GM19324 (cell line): ENCODE results near the gene MDGA2.

Experiments
- ATAC-seq: cut with Tn5 transposase; IDR thresholded peaks from one replicate; pipeline ENCODE4 v1.9.1; 2021; ENCODE audit warnings: mild to moderate bottlenecking, moderate library complexity; ENCODE audit not compliant: unreplicated experiment, low FRiP score

MDGA2 gene

GRCh38 chr14:47509957-47510356 lies 165.4 kb downstream of the MDGA2 start:
- no peak for ATAC-seq

- ATAC-seq: no peak
These were observed 167.5 kb downstream of the MDGA2 start for GRCh38 chr14:47507861-47508260.

GRCh38 chr14:47500369-47500768 lies 175.0 kb downstream of the MDGA2 start:
- no peak for ATAC-seq

- no peak for ATAC-seq
These were observed 184.6 kb downstream of the MDGA2 start for GRCh38 chr14:47490766-47491165.

- ATAC-seq: no peak
These were observed 185.1 kb downstream of the MDGA2 start for GRCh38 chr14:47490353-47490752.

GRCh38 chr14:47485421-47485820 lies 190.0 kb downstream of the MDGA2 start:
- ATAC-seq: no peak

GRCh38 chr14:47483449-47483848 lies 192.0 kb downstream of the MDGA2 start:
- no peak for ATAC-seq

GRCh38 chr14:47471075-47471474 lies 204.3 kb downstream of the MDGA2 start:
- ATAC-seq: no peak

- no peak for ATAC-seq
These were observed 208.5 kb downstream of the MDGA2 start for GRCh38 chr14:47466916-47467315.

- ATAC-seq: no peak
These were observed 221.4 kb downstream of the MDGA2 start for GRCh38 chr14:47454025-47454424.

GRCh38 chr14:47447076-47447475 lies 228.3 kb downstream of the MDGA2 start:
- no peak for ATAC-seq

GRCh38 chr14:47442211-47442610 lies 233.2 kb downstream of the MDGA2 start:
- ATAC-seq: no peak

GRCh38 chr14:47439953-47440352 lies 235.5 kb downstream of the MDGA2 start:
- ATAC-seq: no peak

GRCh38 chr14:47438650-47439140 lies 236.7 kb downstream of the MDGA2 start:
- no peak for ATAC-seq

GRCh38 chr14:47435331-47435965 lies 240.0 kb downstream of the MDGA2 start:
- no peak for ATAC-seq

- no peak for ATAC-seq
These were observed 247.8 kb downstream of the MDGA2 start for GRCh38 chr14:47427629-47428028.

- no peak for ATAC-seq
These were observed 250.1 kb downstream of the MDGA2 start for GRCh38 chr14:47425302-47425701.

GRCh38 chr14:47422191-47422590 lies 253.2 kb downstream of the MDGA2 start:
- ATAC-seq: no peak

GRCh38 chr14:47411523-47411922 lies 263.9 kb downstream of the MDGA2 start:
- ATAC-seq: no peak

- ATAC-seq: no peak
These were observed 283.1 kb downstream of the MDGA2 start for GRCh38 chr14:47392326-47392725.

GRCh38 chr14:47390831-47391504 lies 284.4 kb downstream of the MDGA2 start:
- no peak for ATAC-seq

- no peak for ATAC-seq
These were observed 285.9 kb downstream of the MDGA2 start for GRCh38 chr14:47389535-47389934.
